HG02938 (cell line): ENCODE measurements around the gene TRIAP1.
A peak's percentile ranks its signal among the peaks of the same experiment; 100 is the strongest.
"Not testable (repeated sequence)": the region's sequence is repeated elsewhere in the genome, so short reads cannot be mapped to it uniquely, and the experiment has no call there.

Source experiments
- ATAC-seq: cut with Tn5 transposase; IDR thresholded peaks from one replicate; pipeline ENCODE4 v1.9.1; 2021; ENCODE audit warnings: mild to moderate bottlenecking, moderate library complexity; ENCODE audit not compliant: unreplicated experiment

TRIAP1 gene

DNA sequence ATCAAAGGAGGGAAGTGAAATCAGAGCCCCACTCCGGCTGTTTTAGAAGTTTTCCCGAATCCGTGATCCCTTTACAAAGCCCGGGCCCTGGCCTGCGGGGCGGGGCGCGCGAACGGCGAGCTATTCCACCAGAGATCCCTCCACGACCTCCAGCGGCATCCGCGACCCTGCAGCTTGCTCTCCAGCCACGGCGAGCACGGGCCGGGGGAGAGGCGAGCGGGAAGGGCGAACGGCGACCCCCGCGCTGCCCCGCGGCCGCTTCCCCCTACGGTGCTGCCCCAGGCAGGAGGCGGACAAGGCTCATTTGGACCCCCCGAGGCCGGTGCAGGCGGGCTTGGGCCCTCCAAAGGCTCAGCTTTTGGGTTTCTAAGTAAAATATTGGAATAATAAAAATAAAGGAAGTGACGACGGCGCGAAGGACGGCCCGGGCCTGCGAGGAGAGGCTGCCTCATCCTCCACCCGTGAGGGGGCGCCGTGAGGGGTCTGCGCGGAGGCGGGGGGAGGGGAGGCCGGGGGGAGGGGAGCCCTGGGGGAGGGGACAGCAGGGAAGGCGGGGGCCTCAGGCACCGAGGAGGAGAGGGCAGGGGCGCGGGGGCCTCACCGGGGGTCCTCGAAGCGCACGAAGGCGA, 22.8 kb upstream of the TRIAP1 start:
- peak; percentile 31 for ATAC-seq

DNA sequence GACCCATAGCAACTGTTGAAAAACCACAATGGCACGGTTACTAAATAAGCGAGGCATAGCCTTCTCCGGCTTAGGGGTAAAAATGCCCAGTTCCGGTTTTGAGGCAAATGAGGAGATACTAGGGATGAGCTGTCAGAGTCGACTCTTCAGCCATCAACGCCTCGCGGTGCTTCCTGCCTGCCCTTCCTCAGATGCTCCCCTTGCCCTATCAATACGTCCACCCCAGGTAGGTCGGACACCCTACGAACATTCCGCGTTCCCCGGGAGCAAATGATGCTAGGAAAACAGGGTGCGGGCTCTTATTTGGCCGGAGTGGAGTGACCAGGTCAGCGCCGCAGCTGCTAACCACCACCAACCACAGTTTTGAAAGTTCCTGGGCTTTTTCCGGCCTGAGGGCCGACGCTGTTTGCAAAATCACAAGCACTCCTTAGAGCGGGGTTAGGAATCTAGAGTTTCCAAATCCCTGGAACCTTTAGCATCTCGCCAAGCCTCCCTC, 22.2 kb upstream of the TRIAP1 start:
- no peak for ATAC-seq

DNA sequence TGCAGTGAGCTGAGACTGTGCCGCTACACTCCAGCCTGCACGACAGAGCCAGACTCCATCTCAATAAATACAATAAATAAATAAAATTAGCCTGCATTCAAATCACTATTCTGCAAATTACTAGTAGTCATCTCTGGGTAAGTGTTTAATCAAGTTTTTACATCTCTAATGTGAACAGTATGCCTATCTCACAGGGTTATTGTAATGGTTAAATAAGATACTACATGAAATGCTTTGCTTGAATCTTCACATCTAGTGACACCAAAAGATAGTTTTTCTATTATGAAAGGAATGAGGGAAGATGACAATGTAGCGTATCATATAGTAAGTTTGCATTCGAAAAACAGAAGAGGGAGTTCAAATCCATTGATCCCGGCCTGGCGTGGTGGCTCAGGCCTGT, 21.3 kb upstream of the TRIAP1 start:
- no peak for ATAC-seq

DNA sequence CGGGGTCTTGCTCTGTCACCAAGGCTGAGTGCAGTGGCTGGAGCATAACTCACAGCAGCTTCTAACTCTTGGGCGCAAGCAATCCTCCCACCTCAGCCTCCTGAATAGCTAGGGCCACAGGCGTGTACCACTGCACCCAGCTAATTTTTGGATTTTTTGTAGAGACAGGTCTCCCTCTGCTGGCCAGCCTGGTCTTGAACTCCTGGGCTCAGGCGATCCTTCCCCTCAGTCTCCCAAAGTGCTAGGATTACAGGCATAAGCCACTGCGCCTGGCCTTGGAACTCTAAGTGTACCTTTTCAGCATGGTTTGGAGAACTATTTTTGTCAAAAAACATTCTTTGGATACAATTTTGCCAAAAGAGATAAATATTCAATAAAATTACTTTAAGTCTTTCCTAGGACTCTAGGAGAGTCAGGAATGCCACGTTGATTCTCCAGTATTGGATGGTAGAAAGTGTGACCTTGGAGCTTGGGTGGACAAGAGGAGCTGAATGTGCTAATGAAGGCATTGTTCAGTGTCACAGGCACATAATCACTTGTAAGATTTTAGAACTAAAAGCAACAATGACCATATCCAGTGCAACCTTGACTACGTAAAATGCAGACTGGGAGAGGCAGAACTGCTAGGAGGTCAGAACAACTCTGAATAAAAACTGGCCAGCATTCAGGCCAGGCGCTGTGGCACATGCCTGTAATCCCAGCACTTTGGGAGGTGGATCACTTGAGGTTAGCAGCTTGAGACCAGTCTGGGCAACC, 20.6 kb upstream of the TRIAP1 start:
- ATAC-seq = no peak

DNA sequence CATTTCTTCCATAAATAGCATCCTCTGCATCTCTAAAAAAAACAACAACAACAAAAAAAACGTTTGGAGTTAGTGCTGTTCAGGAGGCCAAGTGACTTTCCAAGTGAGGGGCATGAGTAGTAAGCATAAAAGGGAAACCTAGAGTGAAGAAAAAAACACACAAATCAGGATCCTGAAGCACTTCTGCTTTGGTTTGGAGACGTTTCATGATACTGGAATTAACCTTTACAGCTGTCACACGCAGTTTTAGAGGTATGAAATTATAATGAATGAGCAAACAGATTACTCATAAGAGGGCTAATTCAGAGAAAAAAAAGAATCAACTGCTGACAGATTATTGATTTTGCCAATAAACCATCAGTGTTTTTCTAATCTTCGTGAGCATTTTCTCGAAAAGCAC, 19.6 kb upstream of the TRIAP1 start:
- ATAC-seq = no peak

DNA sequence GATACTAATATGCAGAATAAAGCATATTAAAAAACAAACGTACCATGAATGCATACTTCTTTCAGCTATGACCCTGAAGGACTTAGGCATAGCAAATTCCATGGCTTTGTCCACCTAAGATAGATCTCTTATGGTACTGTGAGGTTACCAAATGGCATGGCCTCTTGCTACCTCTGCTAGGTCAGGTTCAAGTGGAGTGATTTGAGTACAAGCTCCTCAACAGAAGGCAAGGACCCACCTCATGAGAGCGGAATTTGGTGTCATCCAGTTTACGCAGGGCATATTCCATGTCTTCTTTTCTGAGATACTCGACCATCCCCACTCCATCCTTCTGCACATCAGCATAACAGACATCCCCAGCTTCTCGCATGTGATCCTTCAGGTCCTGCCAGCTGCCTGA, 17.5 kb upstream of the TRIAP1 start:
- no peak for ATAC-seq

DNA sequence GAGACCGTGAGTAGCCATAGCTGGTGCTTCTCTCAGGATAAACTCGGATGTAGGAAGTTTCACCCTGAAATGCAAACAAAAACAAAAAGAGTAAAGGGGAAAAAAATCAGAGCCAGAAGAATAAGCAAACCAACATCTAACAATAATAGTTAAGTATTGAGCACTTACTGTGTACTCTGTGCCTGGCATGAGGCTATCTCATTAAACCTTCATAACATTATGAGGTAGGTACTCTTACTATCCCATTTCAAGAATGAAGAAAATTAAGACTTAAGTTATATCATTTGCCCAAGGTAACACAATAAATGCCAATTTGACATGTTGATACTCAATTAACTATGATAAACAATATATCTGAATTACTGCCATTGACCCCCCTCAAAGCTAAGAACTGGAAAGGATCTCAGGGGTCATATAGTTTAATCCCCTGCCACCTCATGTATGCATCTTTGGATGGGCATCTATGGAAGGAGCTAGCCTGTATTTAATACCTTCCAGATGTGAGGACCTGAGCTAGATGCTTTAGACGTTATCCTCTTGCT, 16.0 kb upstream of the TRIAP1 start:
- no peak for ATAC-seq

DNA sequence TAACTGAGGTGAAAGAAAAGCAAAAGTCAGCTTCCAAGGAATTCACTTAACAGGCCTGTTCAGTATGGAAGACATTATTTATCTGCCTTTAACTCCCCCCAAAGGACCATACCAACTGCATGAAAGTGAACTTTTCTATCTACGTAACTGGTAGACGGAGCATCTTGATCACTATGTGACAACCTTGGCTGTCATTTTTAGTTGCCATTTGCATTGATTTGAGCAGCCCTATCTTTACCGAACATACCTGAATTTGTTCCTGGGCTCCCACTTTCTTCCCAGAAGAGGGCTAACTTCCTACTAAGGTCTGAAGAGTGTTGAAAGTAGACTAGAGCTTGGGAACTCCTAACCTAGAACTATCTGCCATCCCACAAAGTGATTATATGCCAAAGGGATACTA, 14.0 kb upstream of the TRIAP1 start:
- no peak for ATAC-seq

DNA sequence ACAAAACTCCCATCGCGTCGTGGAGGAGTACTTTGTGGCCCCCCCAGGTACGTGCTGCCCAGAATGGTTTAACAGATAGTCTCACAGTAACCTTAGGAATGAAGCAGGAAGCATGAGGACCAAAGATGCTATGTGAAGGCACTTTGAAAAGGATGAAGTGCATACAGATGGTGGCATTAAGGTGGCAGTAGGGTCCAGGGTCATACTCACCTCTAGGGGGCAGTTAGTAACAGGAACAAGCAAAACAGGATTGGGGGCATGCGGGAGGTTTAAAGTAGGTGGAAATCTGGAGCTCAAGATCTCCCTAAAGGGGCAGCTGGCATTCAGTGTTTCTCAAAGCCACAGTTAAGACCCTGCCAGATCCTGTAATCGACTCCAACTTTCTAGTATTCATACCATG, 10.9 kb upstream of the TRIAP1 start:
- ATAC-seq = no peak

DNA sequence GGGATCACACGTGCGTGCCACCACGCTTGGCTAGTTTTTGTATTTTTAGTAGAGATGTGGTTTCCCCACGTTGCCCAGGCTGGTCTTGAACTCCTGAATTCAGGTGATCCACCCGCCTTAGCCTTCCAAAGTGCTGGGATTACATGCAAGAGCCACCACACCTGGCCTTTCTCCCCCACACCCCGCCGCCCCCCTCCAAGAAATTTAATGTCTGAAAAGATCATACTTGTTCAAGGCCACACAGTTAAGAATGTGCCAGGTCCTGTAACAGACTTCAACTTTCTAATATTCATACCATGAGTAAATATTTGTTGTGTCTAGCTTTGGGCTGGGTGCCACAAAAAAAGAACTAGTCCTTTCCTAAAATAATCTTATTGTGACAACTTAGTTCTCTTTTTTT, 9.1 kb upstream of the TRIAP1 start:
- no peak for ATAC-seq

DNA sequence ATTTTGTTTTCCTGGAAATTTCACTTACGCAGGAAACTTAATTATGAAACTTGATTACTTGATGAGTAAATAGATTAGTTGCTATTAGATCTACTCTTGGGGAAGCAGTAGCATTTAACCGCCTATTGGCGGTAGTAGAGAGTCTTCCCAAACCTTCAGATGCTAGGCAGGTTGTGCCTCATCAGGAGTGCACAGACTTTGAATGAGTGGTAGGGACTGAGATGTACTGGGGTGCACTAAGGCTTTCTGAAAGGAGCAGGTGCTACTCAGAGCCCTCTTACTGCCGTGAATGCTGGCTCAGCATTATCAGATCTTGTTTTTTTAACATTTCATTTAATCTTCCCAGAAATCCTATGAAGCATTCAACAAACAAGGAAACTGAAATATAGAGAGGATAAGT, 7.8 kb upstream of the TRIAP1 start:
- ATAC-seq = no peak

DNA sequence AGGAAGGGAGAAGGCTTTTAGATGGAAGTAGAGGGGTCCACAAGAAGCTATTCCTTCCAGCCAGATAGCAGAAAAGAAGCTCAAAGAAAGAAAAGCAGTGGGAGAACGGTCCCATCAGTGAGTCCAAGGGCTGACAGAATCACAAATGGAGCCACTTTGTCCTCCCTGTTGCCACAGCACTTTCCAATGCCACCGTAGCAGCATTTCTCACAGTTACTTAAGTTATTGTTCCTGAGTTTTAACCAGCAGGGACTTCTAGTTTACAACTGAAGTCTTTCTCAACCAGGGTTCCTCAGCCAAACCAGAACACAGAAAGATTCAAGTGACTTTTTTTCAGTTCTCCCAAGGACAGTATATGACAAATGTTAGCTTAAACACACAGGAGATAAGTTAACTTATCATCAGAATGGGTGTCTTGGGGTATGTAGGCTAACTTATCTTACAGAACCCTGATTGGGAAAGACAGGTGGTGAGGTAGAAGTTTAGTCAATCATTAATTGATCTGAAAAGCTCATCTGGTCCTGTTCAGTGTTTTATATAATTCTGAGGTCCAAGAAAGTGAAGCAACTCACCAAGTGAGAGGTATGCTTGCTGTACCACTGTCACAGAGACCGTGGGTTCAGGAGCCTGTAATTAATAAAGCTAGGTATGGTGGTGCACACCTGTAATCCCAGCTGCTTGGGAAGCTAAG, 7.0 kb upstream of the TRIAP1 start:
- no peak for ATAC-seq

DNA sequence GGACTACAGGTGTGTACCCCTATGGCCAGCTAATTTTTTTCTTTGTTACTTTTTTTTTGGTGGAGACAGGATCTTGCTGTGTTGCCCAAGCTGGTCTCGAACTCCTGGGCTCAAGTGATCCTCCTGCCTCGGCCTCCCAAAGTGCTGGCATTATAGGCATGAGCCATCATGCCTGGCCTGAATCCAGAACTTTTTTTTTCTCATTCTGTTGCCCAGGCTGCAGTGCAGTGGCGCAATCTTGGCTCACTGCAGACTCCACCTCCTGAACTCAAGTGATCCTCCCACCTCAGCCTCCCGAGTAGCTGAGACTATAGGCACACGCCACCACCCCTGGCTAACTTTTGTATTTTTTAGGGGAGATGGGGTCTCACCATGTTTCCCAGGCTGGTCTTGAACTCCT, 6.3 kb upstream of the TRIAP1 start:
- ATAC-seq = not testable (repeated sequence)

DNA sequence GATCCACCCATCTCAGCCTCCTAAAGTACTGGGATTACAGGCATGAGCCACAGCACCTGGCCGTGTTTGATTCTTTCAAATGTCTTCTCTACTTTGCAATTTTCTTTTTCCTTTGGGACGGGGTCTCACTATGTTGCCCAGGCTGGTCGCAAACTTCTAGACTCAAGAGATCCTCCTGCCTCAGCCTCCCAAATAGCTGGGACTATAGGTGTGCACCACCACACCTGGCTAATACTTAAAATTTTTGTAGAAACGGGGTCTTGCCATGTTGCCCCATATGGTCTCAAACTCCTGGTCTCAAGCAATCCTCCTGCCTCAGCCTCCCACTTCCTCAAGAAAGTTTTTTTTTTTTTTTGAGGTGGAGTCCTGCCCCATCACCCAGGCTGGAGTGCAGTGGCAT, 1.8 kb upstream of the TRIAP1 start:
- no peak for ATAC-seq

DNA sequence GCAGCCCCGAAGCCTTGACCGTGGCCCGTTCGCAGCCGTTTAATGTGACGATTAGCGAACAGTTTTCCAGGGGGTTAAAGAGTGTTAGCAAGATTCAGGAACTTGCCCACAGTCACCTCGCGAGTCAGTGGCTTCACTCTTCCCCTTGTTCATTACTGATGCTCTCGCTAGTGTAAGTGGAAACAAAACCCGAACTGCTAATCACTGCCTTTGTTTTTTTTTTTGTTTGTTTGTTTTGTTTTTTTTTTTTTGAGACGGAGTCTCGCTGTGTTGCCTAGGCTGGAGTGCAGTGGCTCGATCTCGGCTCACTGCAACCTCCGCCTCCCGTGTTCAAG, 627 bp upstream of the TRIAP1 start:
- ATAC-seq = peak; percentile 9

DNA sequence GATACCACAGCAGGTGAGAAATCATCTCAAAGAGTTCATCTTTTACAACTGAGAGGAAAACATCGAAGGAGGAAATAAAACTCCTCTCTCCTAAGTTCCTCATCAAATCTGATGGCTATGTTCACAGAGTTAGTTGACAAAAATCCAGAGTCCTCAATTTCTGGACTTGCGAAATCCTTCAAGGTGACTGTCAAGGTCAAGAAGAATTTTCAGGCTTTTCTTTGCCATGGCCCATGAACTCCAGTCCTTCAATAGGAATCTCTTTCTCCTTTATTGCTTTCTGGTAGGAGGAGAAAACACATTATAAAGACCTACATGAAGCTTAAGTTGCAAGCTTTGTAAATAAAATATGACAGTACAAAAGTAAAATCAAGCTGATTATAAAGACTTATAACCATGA, 1.5 kb downstream of the TRIAP1 start:
- no peak for ATAC-seq

DNA sequence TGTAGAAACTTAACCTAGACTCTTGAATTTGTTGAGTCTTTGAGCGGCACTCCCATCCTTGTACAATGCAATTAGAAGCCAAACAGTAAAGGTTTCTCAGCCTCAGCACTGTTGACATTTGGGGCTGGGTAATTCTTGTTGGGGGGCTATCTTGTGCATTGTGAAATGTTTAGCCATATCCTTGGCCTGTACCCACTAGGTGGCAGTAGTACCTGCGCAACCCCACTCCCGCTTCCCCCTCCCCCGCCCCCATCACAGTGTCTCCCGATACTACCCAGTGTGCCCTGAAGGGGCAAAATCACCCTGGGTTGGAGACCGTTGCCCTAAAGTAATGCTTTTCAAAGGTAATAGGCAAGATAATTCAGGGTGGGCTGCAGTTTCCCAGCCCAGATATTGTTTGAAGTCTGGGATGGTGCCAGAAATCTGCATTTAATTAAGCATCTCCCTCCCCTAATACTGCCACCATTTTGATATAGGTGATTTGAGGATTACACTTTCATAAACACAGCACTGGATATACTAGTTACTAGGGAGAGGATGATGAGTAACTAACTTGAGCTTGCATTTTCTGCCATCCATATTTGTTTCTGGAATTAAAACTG, 6.4 kb downstream of the TRIAP1 start:
- ATAC-seq = no peak

DNA sequence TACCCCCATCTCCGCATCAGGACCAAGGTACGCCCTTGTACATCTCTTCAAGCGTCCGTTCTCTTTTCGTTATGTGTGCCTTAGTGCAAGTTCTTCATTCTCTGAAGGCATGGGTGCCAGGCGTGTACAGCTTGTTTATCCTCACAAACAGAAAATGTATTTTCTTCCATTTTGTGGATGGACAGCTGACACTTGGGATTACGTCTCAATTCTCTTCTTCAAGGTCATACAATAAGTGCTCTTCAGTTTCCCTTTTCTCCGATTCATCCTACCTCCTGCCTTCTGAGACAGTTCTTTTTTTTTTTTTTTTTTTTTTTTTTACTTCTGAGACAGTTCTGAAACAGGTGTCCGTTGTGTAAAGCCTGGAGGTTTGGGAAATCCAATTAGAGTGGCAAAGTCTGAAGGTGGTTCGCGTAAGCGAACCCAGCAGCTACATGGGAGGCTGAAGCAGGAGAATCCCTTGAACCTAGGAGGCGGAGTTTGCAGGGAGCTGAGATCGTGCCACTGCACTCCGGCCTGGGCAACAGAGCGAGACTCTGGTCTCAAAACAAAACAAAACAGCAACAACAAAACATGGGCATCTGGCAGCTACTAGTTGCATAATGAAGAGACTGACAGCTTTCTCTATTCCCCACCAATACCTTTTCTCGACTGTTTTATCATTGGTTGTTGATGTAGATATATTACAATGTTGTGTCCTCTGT, 7.5 kb downstream of the TRIAP1 start:
- ATAC-seq = peak; percentile 2

DNA sequence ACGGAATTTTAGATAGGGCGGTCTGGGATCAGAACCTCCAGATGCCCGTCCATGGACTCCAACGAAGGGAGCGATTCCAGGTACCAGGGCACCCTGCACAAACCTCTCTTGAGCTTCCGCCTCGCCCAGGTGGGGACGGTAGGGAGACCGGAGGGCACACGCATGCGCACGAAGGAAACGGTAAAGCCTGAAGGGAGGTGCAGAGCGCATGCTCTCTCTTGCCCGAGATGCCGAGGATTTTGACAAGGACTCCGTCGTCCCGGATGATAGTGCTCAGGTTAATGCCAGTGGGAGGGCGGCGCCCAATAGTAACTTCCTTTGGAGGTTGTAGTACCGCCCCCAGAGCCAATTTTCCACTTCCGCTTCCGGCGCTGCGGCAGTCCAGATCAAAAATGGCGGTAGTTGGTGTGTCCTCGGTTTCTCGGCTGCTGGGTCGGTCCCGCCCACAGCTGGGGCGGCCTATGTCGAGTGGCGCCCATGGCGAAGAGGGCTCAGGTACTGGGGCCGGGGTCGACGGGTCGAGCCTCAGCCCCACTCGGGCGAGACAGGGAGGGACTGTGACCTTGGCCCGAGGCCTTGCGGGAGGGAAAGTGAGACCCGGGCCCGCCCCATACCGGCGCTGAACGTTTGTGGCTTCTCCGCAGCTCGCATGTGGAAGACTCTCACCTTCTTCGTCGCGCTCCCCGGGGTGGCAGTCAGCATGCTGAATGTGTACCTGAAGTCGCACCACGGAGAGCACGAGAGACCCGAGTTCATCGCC, 8.3 kb downstream of the TRIAP1 start, which contains the start of gene COX6A1:
Gene COX6A1, plus strand, starts transcription at position 379 of the 760 bp plus-strand sequence. Its CDS starts 14 bp downstream, at position 393.
- ATAC-seq = peak; percentile 93
